DMS114 treated with DMSO at 0.1 percent for 48 hours (cell line): ENCODE data around the gene RAD50.

Experiments used
- DNase-seq: peaks from one replicate; lab custom pipeline; 2025; ENCODE audit not compliant: unreplicated experiment; lab: John Stamatoyannopoulos, UW

Gene RAD50

GRCh38 chr5:132659598-132660493, 103.1 kb downstream of the RAD50 start:
- no peak for DNase-seq

- no peak for DNase-seq
These were observed 104.6 kb downstream of the RAD50 start for GRCh38 chr5:132661231-132662003.

DNA sequence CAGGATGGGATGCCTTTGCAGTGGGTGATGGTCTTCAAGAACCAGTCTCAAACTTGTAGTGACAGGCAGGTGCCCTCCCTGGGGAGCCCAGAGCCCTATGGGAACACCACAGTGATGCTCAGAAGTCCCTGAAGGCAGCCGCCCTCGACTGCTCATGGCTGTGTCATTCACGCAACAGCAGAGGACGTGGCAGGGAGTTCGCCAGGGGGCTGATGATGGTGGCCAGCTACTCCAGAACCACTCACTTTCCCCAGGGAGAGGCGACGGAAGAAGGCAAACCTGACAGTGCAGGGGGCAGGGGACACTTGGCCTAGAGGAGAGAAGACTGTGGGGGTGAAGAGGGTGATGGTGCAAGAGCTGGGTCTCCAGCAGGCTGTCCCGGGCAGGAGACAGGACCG, 105.2 kb downstream of the RAD50 start:
- no peak for DNase-seq

GRCh38 chr5:132662925-132663770, 106.4 kb downstream of the RAD50 start:
- DNase-seq = no peak

- no peak for DNase-seq
These were observed 107.3 kb downstream of the RAD50 start for GRCh38 chr5:132663771-132664695.

GRCh38 chr5:132664696-132665209, 108.0 kb downstream of the RAD50 start:
- no peak for DNase-seq

- no peak for DNase-seq
These were observed 108.8 kb downstream of the RAD50 start for GRCh38 chr5:132665574-132666080.

DNA sequence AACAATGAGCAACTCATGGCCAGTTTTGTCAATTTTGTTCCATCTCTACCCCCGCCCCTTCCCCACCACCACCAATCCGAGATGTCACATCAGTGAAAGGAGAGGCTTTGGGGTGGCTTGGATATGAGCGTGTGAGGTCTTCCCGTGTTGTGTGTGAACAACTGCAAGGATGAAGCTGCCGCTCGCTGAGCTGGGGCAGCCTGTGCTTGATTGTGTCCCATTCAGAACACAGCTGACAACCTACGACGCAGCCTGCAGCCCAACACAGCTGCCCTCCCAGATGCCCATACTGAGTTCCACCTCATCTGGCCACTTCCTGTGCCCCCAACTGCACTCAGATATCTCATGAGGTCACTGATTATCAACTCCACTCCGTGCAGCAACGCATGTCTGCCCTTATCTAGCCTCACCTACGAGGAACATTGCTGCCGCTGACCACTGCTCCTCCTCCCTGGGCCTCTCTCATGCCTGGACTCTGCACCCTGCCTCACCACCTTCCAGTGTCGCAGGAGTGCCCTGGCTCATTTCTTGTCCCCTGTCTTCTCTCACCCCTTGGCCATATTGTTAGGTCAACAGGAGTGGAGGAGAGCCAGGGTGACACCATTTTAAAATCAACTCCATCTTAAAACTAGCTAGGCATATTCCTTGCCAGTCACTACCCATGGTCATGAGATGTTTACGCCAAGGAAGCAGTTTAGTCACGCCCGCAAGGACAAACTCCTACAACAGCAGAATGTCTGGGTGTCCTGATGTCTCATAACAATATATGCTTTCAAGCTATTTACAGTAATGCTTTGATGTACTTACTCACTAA, 109.7 kb downstream of the RAD50 start:
- no peak for DNase-seq

- DNase-seq = no peak
These were observed 110.5 kb downstream of the RAD50 start for GRCh38 chr5:132667309-132667708.

DNA sequence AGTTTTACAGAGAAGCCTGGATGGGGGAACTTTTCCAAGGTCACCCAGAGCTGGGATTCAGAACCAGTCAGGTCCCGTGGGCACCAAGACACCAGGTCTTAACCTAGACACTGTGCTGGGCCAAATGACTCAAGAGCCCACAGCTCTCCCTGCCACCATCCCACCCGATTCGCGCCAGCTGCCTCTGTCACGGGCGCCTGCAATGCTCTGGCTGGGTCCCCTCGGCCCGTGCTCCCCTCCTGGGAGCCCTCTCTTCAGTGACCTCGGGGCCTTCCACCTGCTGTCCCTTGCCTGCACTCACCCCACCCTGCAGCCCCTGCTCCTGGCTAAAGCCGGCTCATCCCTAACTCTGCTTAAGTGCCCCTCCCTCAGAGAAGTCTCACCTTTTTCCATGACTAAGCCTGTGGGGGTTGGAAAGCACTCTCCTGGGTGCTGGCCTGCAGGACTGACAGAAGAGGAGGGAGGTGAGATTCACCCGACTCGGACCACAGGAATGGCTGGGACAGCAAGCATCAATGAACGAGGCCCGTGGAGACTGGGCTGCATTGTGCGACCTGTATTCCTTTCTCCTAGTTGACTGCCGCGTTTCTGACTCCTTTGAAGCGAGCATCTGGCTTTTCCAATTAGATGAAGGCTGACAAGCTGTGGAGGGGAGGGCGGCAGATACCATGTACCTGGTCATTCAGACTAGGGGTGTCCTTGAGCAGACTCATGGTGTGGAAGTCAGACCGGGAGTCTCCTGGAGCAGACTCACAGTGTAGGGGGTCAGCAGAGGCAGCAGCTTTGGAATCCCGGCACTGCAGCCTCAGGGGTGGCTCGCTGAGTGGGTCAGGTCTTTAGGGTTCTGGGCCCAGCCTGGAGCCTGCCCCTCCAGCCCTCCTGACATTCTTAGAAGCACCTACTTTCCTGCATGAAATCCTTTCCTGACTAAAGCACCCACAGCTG, 111.3 kb downstream of the RAD50 start:
- no peak for DNase-seq

- DNase-seq = no peak
These were observed 112.1 kb downstream of the RAD50 start for GRCh38 chr5:132668706-132669454.

GRCh38 chr5:132669455-132669820, 112.7 kb downstream of the RAD50 start:
- no peak for DNase-seq

GRCh38 chr5:132669966-132670882, 113.4 kb downstream of the RAD50 start:
- DNase-seq = no peak

DNA sequence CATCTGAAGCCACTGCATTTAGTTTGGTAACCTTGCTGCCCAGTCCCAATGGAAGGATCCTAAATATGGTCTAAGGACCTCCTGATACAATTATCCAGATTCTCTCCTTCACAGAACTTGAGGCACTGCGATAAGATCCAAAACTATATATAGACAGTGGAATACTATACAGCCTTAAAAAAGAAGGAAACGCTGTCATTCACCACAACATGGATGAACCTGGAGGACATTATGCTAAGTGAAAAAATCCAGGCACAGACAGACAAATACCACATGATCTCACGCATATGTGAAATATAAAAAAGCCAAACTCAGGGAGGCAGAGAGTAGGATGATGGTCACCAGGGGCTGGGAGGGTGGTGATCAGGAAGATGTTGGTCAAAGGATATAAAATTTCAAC, 114.2 kb downstream of the RAD50 start:
- no peak for DNase-seq

- DNase-seq = no peak
These were observed 116.7 kb downstream of the RAD50 start for GRCh38 chr5:132673488-132673887.
